ENCODE results near the gene TWNK.

DNA sequence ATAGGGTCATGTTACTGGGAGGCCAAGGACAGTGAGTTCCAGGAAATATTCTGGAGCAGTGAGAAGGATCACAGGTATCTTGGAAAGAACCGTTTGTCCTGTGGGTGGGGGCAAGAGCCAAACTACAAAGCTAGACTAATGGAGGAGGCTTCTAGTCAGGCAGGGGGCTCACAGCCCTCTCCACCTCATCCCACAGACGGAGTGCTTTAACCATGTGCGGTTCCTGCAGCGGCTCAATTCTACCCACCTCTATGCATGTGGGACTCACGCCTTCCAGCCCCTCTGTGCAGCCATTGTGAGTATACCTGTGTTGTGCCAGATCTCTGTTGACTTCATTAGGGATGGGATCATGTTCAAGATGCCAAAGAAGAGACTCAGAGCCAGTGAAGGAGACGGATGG is 9.9 kb upstream of the TWNK start:
- TF ChIP-seq, protein P1, sequence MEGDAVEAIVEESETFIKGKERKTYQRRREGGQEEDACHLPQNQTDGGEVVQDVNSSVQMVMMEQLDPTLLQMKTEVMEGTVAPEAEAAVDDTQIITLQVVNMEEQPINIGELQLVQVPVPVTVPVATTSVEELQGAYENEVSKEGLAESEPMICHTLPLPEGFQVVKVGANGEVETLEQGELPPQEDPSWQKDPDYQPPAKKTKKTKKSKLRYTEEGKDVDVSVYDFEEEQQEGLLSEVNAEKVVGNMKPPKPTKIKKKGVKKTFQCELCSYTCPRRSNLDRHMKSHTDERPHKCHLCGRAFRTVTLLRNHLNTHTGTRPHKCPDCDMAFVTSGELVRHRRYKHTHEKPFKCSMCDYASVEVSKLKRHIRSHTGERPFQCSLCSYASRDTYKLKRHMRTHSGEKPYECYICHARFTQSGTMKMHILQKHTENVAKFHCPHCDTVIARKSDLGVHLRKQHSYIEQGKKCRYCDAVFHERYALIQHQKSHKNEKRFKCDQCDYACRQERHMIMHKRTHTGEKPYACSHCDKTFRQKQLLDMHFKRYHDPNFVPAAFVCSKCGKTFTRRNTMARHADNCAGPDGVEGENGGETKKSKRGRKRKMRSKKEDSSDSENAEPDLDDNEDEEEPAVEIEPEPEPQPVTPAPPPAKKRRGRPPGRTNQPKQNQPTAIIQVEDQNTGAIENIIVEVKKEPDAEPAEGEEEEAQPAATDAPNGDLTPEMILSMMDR (IDR thresholded peaks at IDR 0.05) = no peak
- TF ChIP-seq, protein P2, sequence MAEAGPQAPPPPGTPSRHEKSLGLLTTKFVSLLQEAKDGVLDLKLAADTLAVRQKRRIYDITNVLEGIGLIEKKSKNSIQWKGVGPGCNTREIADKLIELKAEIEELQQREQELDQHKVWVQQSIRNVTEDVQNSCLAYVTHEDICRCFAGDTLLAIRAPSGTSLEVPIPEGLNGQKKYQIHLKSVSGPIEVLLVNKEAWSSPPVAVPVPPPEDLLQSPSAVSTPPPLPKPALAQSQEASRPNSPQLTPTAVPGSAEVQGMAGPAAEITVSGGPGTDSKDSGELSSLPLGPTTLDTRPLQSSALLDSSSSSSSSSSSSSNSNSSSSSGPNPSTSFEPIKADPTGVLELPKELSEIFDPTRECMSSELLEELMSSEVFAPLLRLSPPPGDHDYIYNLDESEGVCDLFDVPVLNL (CRISPR knock-in tag; IDR thresholded peaks at IDR 0.05; ENCODE audit: borderline replicate concordance, low read depth) = no peak
- TF ChIP-seq NR2C2 (CRISPR knock-in tag; IDR thresholded peaks at IDR 0.05) (no peak), ZNF138 (CRISPR knock-in tag; conservative IDR thresholded peaks at IDR 0.05) (no peak), ATF1 (CRISPR knock-in tag; IDR thresholded peaks at IDR 0.05) (no peak), TCF7 (CRISPR knock-in tag; IDR thresholded peaks at IDR 0.05; ENCODE audit: low read depth) (no peak), TP53 (CRISPR knock-in tag; IDR thresholded peaks at IDR 0.05) (no peak), PRRX2 (CRISPR knock-in tag; IDR thresholded peaks at IDR 0.05) (no peak), MYBL2 (CRISPR knock-in tag; IDR thresholded peaks at IDR 0.05) (no peak)
- TF ChIP-seq, protein P3, sequence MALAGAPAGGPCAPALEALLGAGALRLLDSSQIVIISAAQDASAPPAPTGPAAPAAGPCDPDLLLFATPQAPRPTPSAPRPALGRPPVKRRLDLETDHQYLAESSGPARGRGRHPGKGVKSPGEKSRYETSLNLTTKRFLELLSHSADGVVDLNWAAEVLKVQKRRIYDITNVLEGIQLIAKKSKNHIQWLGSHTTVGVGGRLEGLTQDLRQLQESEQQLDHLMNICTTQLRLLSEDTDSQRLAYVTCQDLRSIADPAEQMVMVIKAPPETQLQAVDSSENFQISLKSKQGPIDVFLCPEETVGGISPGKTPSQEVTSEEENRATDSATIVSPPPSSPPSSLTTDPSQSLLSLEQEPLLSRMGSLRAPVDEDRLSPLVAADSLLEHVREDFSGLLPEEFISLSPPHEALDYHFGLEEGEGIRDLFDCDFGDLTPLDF (CRISPR knock-in tag; IDR thresholded peaks at IDR 0.05) = no peak
- TF ChIP-seq, protein P4, sequence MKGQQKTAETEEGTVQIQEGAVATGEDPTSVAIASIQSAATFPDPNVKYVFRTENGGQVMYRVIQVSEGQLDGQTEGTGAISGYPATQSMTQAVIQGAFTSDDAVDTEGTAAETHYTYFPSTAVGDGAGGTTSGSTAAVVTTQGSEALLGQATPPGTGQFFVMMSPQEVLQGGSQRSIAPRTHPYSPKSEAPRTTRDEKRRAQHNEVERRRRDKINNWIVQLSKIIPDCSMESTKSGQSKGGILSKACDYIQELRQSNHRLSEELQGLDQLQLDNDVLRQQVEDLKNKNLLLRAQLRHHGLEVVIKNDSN (CRISPR knock-in tag; IDR thresholded peaks at IDR 0.05) = no peak
- TF ChIP-seq, protein P5, sequence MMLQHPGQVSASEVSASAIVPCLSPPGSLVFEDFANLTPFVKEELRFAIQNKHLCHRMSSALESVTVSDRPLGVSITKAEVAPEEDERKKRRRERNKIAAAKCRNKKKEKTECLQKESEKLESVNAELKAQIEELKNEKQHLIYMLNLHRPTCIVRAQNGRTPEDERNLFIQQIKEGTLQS (CRISPR knock-in tag; conservative IDR thresholded peaks at IDR 0.05) = no peak
- TF ChIP-seq, protein P6, sequence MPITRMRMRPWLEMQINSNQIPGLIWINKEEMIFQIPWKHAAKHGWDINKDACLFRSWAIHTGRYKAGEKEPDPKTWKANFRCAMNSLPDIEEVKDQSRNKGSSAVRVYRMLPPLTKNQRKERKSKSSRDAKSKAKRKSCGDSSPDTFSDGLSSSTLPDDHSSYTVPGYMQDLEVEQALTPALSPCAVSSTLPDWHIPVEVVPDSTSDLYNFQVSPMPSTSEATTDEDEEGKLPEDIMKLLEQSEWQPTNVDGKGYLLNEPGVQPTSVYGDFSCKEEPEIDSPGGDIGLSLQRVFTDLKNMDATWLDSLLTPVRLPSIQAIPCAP (CRISPR knock-in tag; IDR thresholded peaks at IDR 0.05) = no peak
